HFFc6 (cell line): ENCODE results near the gene FGF14. TPM values are rescaled to one million over a fixed set of nuclear protein-coding genes. Genes with fewer than 3 reads are reported as not detected.

Experiments used
- DNase-seq: peaks from one replicate; pipeline ENCODE4 v3.0.0-alpha.2; 2018
- H3K27ac Mint-ChIP-seq: 2 replicates; pipeline ENCODE4 v1.8.0; 2020; ENCODE audit warnings: mild to moderate bottlenecking, mixed read lengths
- H3K27me3 Mint-ChIP-seq: 2 replicates; pipeline ENCODE4 v1.8.0; 2021; ENCODE audit warnings: mild to moderate bottlenecking, moderate library complexity, mixed read lengths; ENCODE audit not compliant: insufficient read depth
- H3K36me3 Mint-ChIP-seq: 2 replicates; pipeline ENCODE4 v1.8.0; 2021; ENCODE audit warnings: low read depth, mixed read lengths
- H3K4me1 Mint-ChIP-seq: 2 replicates; pipeline ENCODE4 v1.8.0; 2020; ENCODE audit warnings: low read depth, mixed read lengths
- H3K4me3 Mint-ChIP-seq: 2 replicates; pipeline ENCODE4 v1.8.0; 2020; ENCODE audit warnings: mild to moderate bottlenecking, moderate library complexity, mixed read lengths
- H3K9me3 Mint-ChIP-seq: 2 replicates; pipeline ENCODE4 v1.8.0; 2020; ENCODE audit warnings: mild to moderate bottlenecking, mixed read lengths
- CTCF ChIP-seq: fragments of 200-600 bp; sonication (generic); IDR thresholded peaks from 2 replicates; pipeline ENCODE4 v1.5.0; 2021; ENCODE audit warnings: antibody characterized with exemption, mild to moderate bottlenecking
- total RNA-seq, 6 experiments: library from RNA; stranded (reverse); fragmentation: NEBNext Ultra II Directional; extraction: Animal tissue kit (Norgen Biotek cat#: 25700); gene quantifications; 2 replicates in 1 of 6; 3 replicates in 5 of 6; pipeline ENCODE4 v1.2.3, GENCODE V29; 2021

Gene FGF14
- total RNA-seq, 6 experiments from 2014 or later = 0.02 to 0.03 TPM; not detected in 4

GRCh38 chr13:102299366-102299765 lies 102.5 kb downstream of the FGF14 start:
- no peak overlapping the region for H3K4me3 Mint-ChIP-seq
- no peaks in the 10 kb centered on the region for H3K36me3 Mint-ChIP-seq
- no peaks in the 10 kb centered on the region; the same call in 1 of the 2 replicates for H3K27me3 Mint-ChIP-seq
- H3K27ac Mint-ChIP-seq = no peak overlapping the region
- peaks cover 19% of the 10 kb centered on the region for H3K9me3 Mint-ChIP-seq
- DNase-seq = no peak
- H3K4me1 Mint-ChIP-seq = no peaks in the 10 kb centered on the region
- no peak for TF ChIP-seq CTCF

- Mint-ChIP-seq H3K4me3 (no peak overlapping the region), H3K9me3 (peaks cover 27% of the 10 kb centered on the region), H3K27ac (no peak overlapping the region), H3K4me1 (no peaks in the 10 kb centered on the region), H3K27me3 (no peaks in the 10 kb centered on the region; the same call in 1 of the 2 replicates), H3K36me3 (no peaks in the 10 kb centered on the region)
- DNase-seq = no peak
- TF ChIP-seq CTCF = no peak
Observed at GRCh38 chr13:102298051-102298450, 103.8 kb downstream of the FGF14 start.

GRCh38 chr13:102295316-102296048 lies 106.4 kb downstream of the FGF14 start:
- Mint-ChIP-seq H3K27ac (no peak overlapping the region), H3K4me3 (no peak overlapping the region), H3K9me3 (peaks cover 37% of the 10 kb centered on the region), H3K27me3 (no peaks in the 10 kb centered on the region; the same call in 1 of the 2 replicates), H3K4me1 (no peaks in the 10 kb centered on the region), H3K36me3 (no peaks in the 10 kb centered on the region)
- DNase-seq = no peak
- no peak for TF ChIP-seq CTCF

- peaks cover 38% of the 10 kb centered on the region for H3K9me3 Mint-ChIP-seq
- DNase-seq = no peak
- H3K27ac Mint-ChIP-seq = no peak overlapping the region
- no peak for TF ChIP-seq CTCF
- H3K4me3 Mint-ChIP-seq = no peak overlapping the region
- no peaks in the 10 kb centered on the region; the same call in 1 of the 2 replicates for H3K27me3 Mint-ChIP-seq
- H3K36me3 Mint-ChIP-seq = no peaks in the 10 kb centered on the region
- no peaks in the 10 kb centered on the region for H3K4me1 Mint-ChIP-seq
Observed at GRCh38 chr13:102294407-102295018, 107.3 kb downstream of the FGF14 start.

GRCh38 chr13:102293723-102294122 lies 108.1 kb downstream of the FGF14 start:
- DNase-seq = no peak
- peaks cover 33% of the 10 kb centered on the region for H3K9me3 Mint-ChIP-seq
- H3K4me3 Mint-ChIP-seq = no peak overlapping the region
- H3K4me1 Mint-ChIP-seq = no peaks in the 10 kb centered on the region
- H3K36me3 Mint-ChIP-seq = no peaks in the 10 kb centered on the region
- no peak overlapping the region for H3K27ac Mint-ChIP-seq
- TF ChIP-seq CTCF = no peak
- no peaks in the 10 kb centered on the region; the same call in 1 of the 2 replicates for H3K27me3 Mint-ChIP-seq
